MM.1S (cell line): Measurements from ENCODE around the gene KCNH1.

ENCODE experiments used
- EZH2 ChIP-seq: fragments of 300-600 bp; sonication (generic); optimal IDR thresholded peaks from 2 replicates; pipeline ENCODE3; 2017; ENCODE audit warnings: low read depth, mild to moderate bottlenecking, antibody characterized with exemption, low read length, mixed read lengths
- EZH2phosphoT487 ChIP-seq: fragments of 300-600 bp; sonication (generic); IDR thresholded peaks from 2 replicates; pipeline ENCODE4 v1.6.1; 2018; ENCODE audit warnings: antibody characterized with exemption, low read length
- TF ChIP-seq, protein P1 (sequence below): fragments of 300-600 bp; sonication (generic); IDR thresholded peaks from 2 replicates; pipeline ENCODE4 v1.5.1; 2016; ENCODE audit warnings: antibody characterized with exemption, low read length, mixed read lengths

DNA sequence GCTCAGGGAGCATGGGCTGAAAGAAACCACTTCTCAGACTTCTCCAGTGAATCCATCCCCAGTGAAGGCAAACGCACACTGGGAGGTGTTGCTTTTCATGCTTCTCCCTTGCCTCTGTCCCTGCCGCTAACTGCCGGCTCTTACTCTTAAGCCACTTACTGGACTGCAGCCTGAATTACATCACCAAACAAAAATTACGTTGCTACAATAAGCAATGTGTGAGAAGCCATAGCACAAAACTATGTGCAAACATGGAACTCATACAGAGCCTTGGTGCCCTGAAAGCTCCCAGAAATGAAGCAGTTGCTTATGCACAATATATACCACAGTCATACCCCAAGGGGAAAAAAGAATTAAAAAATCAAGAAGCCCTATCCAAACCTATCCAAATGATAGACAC is 375.2 kb downstream of the KCNH1 start:
- TF ChIP-seq EZH2phosphoT487: no peak
- TF ChIP-seq, protein P1, sequence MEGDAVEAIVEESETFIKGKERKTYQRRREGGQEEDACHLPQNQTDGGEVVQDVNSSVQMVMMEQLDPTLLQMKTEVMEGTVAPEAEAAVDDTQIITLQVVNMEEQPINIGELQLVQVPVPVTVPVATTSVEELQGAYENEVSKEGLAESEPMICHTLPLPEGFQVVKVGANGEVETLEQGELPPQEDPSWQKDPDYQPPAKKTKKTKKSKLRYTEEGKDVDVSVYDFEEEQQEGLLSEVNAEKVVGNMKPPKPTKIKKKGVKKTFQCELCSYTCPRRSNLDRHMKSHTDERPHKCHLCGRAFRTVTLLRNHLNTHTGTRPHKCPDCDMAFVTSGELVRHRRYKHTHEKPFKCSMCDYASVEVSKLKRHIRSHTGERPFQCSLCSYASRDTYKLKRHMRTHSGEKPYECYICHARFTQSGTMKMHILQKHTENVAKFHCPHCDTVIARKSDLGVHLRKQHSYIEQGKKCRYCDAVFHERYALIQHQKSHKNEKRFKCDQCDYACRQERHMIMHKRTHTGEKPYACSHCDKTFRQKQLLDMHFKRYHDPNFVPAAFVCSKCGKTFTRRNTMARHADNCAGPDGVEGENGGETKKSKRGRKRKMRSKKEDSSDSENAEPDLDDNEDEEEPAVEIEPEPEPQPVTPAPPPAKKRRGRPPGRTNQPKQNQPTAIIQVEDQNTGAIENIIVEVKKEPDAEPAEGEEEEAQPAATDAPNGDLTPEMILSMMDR: no peak
- TF ChIP-seq EZH2: no peak
